ENCODE results near the gene MCF2L.

DNA sequence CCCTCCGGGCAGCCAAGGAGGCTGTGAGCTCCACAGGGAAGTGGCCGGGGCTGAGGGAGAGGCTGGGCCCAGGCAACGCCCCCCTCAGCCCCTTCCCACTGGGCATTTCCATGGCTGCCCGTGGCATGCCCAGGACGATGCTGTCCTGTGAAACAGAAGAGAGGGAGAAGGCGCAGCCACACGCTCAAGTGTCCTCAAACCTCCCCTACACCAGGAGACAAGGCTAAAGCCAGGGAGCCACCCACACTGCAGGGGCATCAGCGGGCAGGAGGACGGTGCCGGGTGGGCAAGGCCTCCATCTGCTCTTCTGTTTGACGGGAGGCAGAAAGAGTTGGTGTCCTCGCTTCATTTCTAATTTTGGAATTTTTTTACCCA, 175.2 kb downstream of the MCF2L start:
- TF ChIP-seq POLR2AphosphoS5 (IDR thresholded peaks at IDR 0.05; ENCODE audit: low read depth) (no peak), SPI1 (IDR thresholded peaks at IDR 0.05; ENCODE audit: borderline replicate concordance, low read depth) (no peak), GABPA (IDR thresholded peaks at IDR 0.05; ENCODE audit: low read depth) (no peak)
- TF ChIP-seq, protein P1, sequence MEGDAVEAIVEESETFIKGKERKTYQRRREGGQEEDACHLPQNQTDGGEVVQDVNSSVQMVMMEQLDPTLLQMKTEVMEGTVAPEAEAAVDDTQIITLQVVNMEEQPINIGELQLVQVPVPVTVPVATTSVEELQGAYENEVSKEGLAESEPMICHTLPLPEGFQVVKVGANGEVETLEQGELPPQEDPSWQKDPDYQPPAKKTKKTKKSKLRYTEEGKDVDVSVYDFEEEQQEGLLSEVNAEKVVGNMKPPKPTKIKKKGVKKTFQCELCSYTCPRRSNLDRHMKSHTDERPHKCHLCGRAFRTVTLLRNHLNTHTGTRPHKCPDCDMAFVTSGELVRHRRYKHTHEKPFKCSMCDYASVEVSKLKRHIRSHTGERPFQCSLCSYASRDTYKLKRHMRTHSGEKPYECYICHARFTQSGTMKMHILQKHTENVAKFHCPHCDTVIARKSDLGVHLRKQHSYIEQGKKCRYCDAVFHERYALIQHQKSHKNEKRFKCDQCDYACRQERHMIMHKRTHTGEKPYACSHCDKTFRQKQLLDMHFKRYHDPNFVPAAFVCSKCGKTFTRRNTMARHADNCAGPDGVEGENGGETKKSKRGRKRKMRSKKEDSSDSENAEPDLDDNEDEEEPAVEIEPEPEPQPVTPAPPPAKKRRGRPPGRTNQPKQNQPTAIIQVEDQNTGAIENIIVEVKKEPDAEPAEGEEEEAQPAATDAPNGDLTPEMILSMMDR (IDR thresholded peaks at IDR 0.05; ENCODE audit: insufficient read depth, low read length): no peak
- TF ChIP-seq, protein P2, sequence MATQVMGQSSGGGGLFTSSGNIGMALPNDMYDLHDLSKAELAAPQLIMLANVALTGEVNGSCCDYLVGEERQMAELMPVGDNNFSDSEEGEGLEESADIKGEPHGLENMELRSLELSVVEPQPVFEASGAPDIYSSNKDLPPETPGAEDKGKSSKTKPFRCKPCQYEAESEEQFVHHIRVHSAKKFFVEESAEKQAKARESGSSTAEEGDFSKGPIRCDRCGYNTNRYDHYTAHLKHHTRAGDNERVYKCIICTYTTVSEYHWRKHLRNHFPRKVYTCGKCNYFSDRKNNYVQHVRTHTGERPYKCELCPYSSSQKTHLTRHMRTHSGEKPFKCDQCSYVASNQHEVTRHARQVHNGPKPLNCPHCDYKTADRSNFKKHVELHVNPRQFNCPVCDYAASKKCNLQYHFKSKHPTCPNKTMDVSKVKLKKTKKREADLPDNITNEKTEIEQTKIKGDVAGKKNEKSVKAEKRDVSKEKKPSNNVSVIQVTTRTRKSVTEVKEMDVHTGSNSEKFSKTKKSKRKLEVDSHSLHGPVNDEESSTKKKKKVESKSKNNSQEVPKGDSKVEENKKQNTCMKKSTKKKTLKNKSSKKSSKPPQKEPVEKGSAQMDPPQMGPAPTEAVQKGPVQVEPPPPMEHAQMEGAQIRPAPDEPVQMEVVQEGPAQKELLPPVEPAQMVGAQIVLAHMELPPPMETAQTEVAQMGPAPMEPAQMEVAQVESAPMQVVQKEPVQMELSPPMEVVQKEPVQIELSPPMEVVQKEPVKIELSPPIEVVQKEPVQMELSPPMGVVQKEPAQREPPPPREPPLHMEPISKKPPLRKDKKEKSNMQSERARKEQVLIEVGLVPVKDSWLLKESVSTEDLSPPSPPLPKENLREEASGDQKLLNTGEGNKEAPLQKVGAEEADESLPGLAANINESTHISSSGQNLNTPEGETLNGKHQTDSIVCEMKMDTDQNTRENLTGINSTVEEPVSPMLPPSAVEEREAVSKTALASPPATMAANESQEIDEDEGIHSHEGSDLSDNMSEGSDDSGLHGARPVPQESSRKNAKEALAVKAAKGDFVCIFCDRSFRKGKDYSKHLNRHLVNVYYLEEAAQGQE (IDR thresholded peaks at IDR 0.05; ENCODE audit: insufficient replicate concordance, low read depth): no peak

All from HL-60 (cell line).